Glutamatergic neuron (in vitro differentiated cells): ENCODE measurements around the gene AMBN. TPM values are rescaled to one million over a fixed set of nuclear protein-coding genes. Genes with fewer than 3 reads are reported as not detected.

Experiments
- DNase-seq: peaks from one replicate; pipeline ENCODE4 v3.0.0; 2022
- H3K27ac Mint-ChIP-seq: one replicate; pipeline ENCODE4 v1.8.0; 2020; ENCODE audit warnings: mild to moderate bottlenecking, mixed read lengths, inconsistent platforms; ENCODE audit not compliant: unreplicated experiment
- H3K27me3 Mint-ChIP-seq: one replicate; pipeline ENCODE4 v1.8.0; 2020; ENCODE audit warnings: mild to moderate bottlenecking, moderate library complexity, mixed read lengths, inconsistent platforms; ENCODE audit not compliant: unreplicated experiment
- H3K36me3 Mint-ChIP-seq: one replicate; pipeline ENCODE4 v1.8.0; 2020; ENCODE audit warnings: mild to moderate bottlenecking, mixed read lengths, inconsistent platforms; ENCODE audit not compliant: unreplicated experiment
- H3K4me1 Mint-ChIP-seq: one replicate; pipeline ENCODE4 v1.8.0; 2020; ENCODE audit warnings: mild to moderate bottlenecking, low read depth, mixed read lengths, inconsistent platforms; ENCODE audit not compliant: unreplicated experiment
- H3K4me3 Mint-ChIP-seq: one replicate; pipeline ENCODE4 v1.8.0; 2020; ENCODE audit warnings: mild to moderate bottlenecking, mixed read lengths, inconsistent platforms; ENCODE audit not compliant: unreplicated experiment
- H3K9me3 Mint-ChIP-seq: one replicate; pipeline ENCODE4 v1.8.0; 2020; ENCODE audit warnings: mild to moderate bottlenecking, moderate library complexity, mixed read lengths, inconsistent platforms; ENCODE audit not compliant: unreplicated experiment
- CTCF ChIP-seq: fragments of 200-600 bp; sonication (generic); IDR thresholded peaks from one replicate; pipeline ENCODE4 v1.5.0; 2021; ENCODE audit not compliant: partially characterized antibody, unreplicated experiment
- long read RNA-seq: library from polyadenylated mRNA; unstranded; transcript quantifications from one replicate; pipeline ENCODE4 v2.0.0, GENCODE V29; 2020; ENCODE audit not compliant: unreplicated experiment
- total RNA-seq: library from RNA; stranded (reverse); fragmentation: NEBNext Ultra II Directional; extraction: Animal tissue kit (Norgen Biotek cat#: 25700); gene quantifications from one replicate; pipeline ENCODE4 v1.2.1, GENCODE V29; 2021; ENCODE audit not compliant: unreplicated experiment

Gene AMBN, protein sequence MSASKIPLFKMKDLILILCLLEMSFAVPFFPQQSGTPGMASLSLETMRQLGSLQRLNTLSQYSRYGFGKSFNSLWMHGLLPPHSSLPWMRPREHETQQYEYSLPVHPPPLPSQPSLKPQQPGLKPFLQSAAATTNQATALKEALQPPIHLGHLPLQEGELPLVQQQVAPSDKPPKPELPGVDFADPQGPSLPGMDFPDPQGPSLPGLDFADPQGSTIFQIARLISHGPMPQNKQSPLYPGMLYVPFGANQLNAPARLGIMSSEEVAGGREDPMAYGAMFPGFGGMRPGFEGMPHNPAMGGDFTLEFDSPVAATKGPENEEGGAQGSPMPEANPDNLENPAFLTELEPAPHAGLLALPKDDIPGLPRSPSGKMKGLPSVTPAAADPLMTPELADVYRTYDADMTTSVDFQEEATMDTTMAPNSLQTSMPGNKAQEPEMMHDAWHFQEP
- total RNA-seq, result not detected
- long read RNA-seq, result 0 reads

DNA sequence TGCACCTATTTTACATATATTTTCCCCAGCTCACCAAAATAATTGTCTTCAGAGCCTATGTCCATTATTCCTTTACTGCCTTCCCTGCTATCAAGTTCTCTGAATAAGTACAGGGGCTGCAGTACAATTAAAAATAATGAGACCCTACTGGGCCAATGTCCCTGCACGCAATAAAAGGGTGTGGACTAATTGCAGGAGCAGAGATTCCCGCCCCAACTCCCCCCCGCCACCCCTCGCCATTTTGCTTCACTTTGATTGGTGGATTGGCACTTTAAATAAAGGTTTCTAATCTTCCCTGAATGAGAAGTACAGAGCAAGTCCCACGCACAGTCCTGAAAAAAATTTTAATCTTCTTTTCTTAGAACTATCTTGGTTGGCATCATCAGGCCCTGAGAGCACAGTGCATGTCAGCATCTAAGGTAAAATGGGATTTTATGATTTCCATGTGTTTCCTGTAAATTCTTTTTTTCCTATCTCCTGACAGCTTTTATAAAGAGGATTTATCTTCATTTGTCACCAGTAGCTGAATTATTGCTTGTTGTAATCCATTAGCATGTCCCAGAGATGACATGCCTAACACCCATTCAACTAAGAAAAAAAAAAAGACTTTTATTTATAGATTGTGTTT is at the start of gene AMBN:
Gene AMBN (plus strand): TSS at position 302 of the 628 bp plus-strand sequence. CDS start 103 bp downstream, at position 405.
- H3K27ac Mint-ChIP-seq, result no peak within 1 kb of the TSS
- H3K4me3 Mint-ChIP-seq, result no peak within 1 kb of the TSS

DNA sequence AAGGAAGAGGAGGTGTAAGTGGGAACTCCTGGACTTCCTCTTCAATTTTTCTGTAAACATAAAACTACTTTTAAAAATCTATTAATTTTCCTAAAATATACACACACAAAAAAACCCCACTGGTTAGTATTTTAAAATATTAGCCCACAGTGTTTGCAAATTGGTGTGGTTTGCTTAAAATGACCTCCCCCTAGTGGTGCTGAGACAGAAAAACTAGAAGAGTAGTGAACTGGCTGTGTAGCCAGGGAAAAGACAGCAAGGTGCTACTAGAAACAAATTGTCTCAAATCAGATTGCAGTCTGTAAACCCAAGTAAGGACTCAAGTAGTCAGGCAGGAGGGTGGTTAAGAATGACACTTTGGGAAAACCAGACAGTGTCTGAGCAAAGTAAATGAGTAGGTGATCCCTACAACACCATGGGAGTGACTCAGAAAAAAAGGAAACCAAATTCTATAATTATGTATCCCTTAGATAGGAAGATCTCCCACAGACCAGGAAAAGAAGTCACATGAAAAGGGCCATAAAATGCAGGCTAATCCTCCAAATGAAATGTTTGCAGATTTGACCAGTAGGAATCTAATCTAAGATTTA is 47.7 kb upstream of the AMBN start:
- H3K27me3 Mint-ChIP-seq, result no peaks in the 10 kb centered on the region
- H3K27ac Mint-ChIP-seq, result no peak overlapping the region

More for the DNA sequence above, at the start of gene AMBN:
- H3K36me3 Mint-ChIP-seq, result no peaks in the 10 kb centered on the region
- DNase-seq, result no peak
- H3K9me3 Mint-ChIP-seq, result no peaks in the 10 kb centered on the region
- H3K4me1 Mint-ChIP-seq, result no peaks in the 10 kb centered on the region
- TF ChIP-seq CTCF, result no peak
- H3K27me3 Mint-ChIP-seq, result no peaks in the 10 kb centered on the region

DNA sequence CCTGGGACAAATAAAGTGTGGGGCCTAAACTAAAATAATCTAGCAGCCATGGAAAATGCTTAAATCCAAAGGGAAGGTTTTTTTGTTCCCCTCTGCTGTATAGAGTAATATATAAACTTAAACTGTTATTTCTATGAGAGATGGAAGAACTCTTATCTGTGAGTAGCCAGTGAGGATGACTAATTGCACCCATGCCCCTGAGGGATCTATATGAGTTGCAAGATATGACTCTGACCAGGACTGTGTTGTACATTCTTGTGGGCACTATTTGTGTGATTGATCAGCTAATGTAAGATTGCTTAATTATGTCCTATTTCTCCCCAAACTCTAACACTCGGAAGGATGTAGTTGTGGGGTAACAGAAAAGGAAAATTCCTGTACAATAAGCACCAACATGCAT is 35.2 kb upstream of the AMBN start:
- H3K27me3 Mint-ChIP-seq, result no peaks in the 10 kb centered on the region
- H3K27ac Mint-ChIP-seq, result no peak overlapping the region
- H3K4me3 Mint-ChIP-seq, result no peak overlapping the region

More for the DNA sequence above, 47.7 kb upstream of the AMBN start:
- no peaks in the 10 kb centered on the region for H3K4me1 Mint-ChIP-seq
- no peaks in the 10 kb centered on the region for H3K9me3 Mint-ChIP-seq
- no peaks in the 10 kb centered on the region for H3K36me3 Mint-ChIP-seq
- DNase-seq, result no peak
- TF ChIP-seq CTCF, result peak; percentile 78
- H3K4me3 Mint-ChIP-seq, result no peak overlapping the region

DNA sequence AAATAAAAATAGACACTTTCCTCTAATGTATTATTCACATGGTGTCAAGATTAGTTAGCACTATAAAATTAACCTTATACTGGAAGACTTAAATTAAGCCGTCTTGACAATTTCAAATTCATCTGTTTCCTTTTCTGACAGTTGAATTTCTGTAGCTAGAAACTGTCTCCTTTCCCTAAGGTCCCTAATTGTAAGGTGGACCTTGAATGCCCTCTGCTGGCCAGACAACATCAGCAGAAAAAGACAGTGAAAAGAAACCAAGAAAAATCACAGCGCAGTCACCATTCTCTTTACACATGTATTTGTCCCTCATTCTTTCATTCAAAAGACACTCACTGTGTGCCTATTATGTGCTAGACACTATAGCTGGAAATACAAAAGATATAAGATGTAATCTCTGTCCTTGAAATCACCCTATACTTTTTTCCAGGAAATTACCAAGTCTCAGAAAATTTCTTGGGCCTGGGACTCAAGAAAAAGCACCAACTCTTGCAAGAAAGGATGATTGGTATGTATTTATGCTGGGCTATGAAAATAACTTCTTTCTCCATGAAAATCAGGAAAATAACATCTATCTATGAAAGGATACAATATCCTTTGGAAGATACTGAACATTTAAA is 32.7 kb upstream of the AMBN start:
- peak; percentile 60 for TF ChIP-seq CTCF
- Mint-ChIP-seq H3K4me3 (no peak overlapping the region), H3K36me3 (no peaks in the 10 kb centered on the region), H3K27me3 (no peaks in the 10 kb centered on the region), H3K4me1 (no peaks in the 10 kb centered on the region), H3K27ac (no peak overlapping the region), H3K9me3 (no peaks in the 10 kb centered on the region)
- DNase-seq, result peak; percentile 54

More for the DNA sequence above, 35.2 kb upstream of the AMBN start:
- no peak for TF ChIP-seq CTCF
- DNase-seq, result no peak
- no peaks in the 10 kb centered on the region for H3K36me3 Mint-ChIP-seq
- no peaks in the 10 kb centered on the region for H3K4me1 Mint-ChIP-seq
- no peaks in the 10 kb centered on the region for H3K9me3 Mint-ChIP-seq
